ENCODE results near the gene ADCY3.

The ADCY3 gene

DNA sequence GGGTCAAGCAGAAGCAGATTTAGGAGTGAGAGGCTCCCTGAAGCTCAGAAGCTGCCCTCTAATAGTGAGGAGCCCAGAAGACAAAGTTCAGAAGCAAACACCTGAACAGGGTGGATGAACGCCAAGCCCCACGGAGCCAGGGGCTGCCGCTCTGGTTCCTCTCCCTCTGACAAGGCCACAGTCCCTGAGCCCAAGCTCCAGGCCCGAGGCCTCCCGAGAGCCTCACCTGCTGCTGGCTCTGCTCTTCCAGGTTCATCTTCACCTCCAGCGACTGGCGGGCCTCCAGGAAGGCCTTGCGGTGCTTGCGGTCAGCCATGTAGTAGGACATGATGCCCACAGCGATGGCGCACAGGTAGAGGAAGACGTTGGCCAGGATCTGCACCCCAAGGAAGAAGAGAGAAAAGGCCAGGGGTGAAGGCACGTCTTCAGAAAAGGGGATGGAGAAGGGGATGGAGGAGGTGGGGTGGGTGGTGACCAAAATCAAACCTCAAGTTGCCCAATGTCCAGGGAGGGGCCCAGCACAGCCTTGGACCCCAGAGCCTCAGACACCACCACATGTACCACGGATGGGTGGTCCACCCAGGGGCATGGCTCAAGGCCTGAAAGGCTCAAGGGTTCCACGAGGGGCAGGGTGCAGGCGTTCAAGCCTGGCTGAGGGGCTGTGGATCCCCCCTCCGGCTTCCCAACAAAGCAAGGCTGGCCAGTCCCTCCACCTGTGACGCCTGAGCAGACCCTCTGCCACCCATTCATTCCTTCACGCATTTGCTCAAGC lies 47.5 kb downstream of the ADCY3 start:
- no peak for DNase-seq

DNA sequence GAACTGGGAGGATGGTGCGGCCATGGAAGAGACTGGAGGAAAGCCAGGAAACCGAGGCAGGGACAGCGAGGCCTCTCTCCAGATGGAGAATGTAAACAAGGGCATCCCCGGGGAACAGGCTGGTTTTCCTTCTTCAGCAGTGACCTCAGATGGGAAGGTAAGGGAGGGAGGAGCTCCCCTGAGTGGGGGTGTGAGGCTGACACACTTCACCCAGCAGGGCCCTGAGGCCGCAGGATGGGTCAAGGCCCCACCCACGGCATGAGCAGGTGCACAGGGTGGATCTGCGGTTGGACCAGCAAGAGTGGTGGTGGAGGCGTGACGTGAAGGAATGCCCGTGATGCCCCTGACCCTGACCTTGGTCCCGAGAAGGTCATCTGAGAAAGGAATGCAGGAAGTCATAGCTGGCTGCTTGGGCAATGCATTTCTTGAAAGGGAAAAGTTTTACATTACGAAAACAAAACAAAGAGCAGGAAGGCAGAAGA lies 48.1 kb downstream of the ADCY3 start:
- no peak for DNase-seq

DNA sequence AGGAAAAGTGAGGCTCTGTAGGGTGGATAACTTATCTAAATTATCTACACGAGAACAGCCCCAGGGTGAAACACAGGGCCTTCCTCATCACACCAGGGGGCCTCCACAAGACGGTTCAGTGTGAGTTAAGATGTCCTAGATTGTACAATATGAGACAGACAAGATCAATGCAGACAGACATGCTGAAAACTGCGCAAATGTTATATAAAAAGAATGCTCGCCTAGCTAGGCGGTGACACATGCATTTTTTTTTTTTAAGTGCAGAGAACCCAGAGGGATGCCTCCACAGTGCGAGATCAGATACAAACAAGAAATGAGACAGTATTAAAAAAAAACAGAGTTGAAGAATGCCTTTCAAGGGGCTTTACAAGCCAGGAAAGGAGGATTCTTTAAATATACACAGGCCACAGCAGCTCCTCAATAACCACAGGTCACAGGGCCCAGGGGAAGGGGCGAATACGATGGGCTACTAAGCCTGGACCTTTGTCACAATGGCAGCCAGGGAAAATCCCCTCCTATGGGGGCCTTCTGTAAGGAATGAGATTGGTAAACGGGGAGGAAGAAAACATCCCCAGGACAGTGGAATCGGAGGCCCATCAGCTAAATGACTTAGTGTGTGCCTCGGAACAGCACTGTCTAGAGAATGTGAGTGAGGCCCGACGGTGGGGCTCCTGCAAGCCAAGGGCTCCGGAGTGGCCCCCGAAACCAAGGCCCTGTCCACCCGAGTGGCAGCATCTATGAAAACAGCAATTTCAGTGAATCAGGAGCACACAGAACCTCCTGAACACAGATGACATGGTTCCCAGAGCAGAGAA lies 48.9 kb downstream of the ADCY3 start:
- DNase-seq: no peak

DNA sequence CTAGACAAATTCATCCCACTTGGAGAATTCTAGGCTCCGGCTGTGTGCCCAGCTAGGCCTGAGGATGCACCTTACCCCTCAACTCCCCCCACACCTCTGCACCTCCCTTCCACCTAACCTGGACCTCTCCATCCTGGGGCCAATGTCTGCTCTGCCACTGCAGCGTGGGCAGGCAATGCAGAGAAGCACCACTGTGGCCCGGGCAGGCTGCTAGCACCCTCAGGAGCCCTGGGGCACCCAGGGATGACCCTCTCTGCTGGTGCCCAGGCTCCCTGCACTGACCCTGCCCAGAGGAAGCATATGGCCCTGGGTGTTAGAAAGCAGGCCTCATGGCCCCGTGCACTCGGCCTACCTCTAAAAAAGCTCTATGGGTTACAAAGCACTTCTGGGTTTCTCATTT lies 49.6 kb downstream of the ADCY3 start:
- no peak for DNase-seq

DNA sequence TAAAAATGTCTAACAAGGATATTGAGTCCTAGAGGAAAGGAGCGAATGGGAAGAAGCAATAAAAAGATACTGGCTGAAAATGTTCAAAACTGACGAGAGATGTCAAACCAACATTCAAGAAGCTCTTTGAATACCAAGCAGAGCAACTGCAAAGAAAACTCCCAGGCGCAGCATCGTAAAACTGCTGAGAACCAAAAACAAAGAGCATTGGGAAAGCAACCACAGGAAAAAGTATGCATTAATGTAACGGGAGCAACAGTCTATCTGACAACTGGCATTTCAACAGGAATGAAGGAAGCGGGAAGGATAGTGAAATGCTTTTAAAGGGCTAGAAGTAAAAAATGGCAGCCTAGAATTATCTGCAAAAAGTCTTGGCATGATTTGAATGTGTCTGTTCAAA lies 53.1 kb downstream of the ADCY3 start:
- no peak for DNase-seq

DNA sequence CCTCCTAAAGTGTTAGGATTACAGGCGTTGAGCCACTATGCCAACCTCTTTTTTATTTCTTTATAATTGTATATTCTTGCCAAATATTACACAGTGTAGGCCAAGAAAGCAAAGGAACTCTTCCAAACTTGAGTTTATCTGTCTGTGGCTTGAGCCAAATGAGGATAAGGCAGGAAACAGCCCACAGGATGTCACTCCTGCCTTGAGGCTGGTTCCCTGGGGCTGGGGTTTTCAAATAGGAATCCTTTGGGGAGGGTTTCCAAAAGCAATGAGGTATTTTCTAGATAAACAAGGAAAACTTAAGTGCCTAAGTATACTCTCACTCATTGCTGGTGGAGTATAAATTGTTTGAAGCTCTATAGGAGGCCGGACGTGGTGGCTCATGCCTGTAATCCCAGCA lies 56.4 kb downstream of the ADCY3 start:
- no peak for DNase-seq

DNA sequence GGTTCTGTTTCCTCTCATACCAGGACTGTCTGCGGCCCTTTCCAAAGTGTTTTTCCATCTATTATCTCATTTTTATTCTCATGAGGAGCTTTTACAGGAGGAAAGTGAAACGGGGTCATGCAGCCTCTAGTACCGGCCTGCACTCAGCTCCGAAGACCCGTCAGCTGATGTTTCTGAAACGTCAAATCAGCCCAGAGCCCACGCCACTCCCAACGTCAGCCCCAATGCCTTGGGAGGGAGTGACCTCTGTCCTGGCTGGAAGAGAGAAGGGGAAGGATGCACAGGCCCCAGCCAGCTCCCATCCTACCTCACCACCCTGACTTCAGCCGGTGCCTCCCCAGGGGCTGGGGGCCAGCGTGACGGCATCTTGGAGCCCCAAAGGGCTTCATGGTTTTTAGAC lies 58.5 kb downstream of the ADCY3 start:
- DNase-seq: no peak

DNA sequence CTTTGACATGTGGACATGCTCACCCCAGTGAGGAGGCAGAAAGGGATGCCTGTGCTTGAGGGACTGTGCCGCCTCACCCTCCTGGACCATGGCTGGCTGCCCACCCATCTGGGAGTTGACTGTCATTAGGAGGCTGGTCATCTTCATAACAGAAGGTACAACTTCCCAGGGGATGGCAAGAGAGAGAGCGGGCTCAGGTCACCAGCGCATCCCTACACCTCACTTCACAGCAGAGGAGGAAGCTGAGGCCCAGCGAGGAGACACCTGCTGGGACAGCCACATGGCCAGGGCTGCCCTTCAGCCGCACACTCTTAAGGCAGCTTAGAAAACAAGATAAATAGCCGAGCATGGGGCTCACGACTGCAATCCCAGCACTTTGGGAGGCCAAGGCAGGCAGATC lies 59.4 kb downstream of the ADCY3 start:
- no peak for DNase-seq

DNA sequence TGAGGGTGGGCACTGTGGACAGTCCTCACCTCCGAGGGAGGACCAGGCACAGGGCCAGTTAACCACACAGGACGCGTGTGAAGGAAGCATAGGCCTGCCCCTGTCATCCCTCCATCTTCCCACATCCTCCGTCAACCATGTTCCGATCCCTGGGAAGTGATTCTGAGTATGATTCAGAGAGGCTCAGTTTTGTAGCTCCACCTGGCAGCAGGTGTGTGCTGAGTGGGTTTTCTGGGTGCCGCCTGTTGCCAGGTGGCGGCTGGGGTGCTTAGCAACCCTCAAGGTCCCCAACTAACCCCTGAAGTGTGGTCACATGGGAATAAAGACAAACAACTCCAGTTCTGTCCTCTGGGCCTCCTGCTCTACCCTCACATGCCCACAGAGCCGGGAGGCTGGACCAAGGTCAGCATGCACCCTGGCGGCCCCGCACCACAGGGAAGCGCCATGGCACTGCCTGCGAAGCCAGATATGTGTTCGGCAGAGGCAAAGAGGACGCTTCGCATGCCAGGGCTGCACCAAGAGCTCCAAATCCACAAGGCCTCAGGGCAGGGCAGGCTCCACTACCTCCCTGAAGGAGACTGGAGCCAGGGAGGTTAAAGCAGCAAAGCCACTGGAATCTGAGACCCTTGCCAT lies 60.0 kb downstream of the ADCY3 start:
- no peak for DNase-seq

DNA sequence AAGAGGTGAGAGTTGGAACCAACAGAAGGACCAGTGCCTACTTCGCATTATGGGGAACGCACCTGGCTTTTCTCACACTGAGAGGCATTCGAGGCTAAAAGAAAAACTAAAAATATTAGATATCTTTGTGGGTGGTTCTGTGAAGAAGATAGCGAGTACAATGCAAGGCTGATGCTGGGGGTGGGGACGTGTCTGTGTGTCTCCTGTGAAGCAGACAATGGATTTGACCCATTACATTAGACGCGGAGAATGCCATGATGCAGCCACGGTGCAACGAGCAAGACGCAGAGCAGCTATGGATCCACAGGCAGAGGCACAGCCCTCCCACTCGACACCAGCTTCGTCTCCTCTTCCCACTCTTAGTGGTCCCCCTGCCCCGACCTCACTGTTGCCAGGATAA lies 61.0 kb downstream of the ADCY3 start:
- no peak for DNase-seq

DNA sequence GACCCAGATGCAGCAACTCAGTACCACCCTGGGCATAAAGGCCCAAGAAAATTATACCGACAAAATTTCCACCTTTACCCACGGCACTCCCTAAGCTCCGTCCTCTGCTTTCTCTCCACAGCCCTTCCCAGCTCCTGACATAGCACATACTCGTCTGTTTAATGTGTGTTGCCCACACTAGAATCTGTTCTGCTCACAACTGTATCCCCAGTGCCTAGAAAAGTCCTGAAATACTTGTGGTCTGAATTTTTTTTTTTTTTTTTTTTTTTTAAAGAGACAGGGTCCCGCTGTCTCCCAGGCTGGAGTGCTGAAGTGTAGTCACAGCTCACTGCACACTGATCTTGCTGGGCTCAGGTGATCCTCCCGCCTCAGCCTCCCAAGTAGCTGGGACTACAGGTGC lies 62.3 kb downstream of the ADCY3 start:
- DNase-seq: no peak

DNA sequence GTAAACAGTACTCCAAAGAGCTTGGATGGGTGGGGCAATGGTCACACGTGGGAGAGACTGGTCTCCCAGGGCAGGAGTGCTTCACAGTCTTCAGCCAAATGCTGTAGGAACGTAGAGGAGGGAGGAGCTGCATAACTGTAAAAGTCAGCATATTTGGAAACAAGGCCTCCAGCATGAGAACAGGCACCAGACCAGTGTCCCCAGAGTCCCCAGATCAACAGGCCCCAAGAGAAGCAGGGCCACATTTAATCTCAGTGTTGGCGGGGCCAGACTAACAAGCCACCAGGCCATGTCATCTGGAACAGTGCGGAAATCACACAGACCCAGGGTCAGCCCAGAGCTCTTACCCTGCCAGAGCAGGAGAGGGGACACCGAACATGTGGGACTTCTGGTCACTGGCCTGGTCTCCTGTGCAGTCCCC lies 63.2 kb downstream of the ADCY3 start:
- no peak for DNase-seq

DNA sequence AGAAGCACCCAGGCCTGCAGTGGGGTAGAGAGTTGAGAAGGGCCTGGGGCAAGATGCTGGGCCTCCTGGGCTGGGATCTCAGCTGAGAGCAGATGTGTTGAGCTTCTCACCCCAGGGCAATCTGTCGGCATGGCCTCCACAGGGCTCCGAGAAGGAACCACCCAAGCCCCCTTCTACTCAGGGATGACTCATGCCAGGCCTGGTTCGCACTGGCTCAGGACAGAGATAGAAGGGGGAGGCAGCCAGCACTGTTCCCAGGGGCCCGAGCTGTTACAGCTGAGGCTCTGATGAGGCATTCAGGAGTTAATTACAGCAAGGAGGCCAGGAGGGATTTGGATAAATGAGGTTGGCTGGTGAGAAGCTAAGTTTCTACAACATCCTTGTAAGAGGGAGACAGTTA lies 64.3 kb downstream of the ADCY3 start:
- no peak for DNase-seq

DNA sequence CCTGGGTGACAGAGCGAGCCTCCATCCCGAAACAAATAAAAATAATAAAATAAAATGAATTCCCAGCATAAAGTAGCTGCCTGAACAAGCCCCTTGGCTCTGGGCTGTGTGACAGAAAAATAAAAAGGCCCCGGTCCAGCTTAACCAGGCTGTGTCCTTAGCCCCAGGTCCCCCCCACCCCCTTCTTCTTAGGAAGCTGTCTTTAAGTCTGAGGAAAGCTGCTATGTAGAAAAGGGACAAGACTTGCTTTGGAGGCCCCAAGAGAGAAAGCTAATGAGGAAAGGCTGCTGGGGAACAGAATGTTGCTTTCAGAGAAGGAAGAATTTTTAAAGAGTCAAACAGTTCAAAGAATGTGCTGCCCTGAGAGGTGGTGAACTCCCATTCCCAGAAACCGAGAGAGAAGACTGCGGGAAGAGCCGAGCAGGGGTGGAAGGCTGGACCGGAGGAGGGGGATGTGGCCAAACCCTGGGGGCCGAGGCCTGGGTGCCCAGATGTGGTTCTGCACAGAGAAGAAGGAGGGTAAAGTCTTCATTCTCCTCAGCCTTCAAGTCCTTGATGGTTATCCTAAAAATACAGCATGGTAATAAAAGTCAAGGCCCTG lies 64.9 kb downstream of the ADCY3 start:
- no peak for DNase-seq

DNA sequence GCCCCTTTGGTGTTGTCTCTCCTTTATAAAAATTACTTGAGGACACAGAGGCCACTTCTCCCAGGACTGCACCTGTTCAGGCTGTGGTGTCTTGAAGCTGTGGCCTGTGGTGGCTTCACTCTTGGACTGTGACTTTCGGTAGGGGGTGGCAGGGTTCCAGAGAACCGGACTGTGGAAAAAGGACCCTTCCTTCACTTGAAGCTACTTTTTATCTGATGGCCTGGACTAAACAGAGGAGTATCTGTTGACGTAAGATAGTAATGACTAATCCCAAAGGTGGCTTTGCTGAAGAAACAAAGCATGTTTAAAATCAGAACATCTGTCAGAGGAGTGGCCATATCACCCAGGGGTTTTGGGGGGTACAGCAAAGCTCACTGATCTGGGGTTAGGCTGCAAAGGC lies 66.0 kb downstream of the ADCY3 start:
- no peak for DNase-seq

DNA sequence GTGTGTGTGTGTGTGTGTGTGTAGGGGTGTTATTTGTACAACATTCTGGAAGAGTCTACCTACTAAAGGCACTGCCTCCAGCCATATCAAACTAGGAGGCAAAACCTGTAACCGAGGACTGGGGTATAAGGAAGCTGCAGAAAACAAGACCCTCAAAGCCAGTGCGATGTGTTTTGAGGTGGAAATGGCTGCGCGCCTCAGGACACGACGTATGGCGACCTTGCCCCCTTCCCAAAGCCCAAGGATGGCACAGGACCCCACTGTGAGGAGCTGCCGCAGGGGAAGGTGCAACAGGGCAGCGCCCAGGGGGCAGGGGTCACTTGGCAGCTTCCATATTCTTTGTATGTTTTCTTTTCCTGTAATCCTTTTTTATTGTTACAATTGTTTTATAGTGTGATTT lies 67.0 kb downstream of the ADCY3 start:
- no peak for DNase-seq

DNA sequence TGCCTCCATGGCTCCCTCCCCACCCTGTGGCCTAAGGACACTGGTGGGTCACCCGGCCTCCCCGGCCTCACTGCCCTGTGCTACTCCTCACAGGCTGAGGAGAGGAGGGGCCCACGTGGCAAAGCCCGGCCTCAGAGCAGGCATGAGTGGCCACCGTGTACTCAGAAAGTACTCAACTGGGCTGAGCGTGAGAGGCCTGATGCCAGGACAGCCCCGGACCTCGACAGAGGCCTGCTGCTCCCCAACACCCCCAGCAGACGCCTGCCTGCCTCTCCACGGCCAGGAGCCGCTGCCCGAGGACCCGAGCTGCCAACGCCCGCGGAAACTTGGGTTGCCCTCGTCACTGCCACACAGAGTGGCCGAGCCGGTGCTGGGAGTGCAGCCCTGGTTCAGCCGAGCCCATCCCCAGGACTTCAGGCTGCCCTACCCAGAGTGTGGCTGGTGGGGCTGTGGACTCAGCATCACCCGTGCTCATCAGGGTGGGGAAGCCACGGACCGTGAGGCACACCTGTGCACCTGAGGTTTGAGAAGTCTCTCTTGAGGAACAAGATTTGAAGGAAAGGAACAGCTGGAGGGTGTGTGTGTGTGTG lies 67.5 kb downstream of the ADCY3 start:
- DNase-seq: no peak

DNA sequence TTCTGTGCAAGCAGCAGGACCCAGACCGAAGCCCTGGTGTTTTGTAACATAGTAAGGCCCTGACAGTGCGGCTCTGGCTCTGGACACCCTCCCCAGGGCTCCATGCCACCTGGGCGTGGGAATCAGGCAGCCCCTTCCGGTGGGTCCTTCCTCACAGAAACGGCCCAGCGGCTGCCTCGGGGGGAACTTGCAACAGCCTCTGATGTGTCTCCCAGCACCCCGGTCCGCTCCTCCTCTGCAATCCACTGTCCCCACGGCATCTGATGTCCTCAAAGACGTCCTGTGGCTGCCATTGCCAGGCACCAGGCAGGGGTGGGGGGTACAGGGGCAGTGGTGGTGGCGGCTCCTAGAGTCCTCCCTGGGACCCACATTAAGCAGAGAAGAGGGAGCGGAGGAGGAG lies 68.0 kb downstream of the ADCY3 start:
- no peak for DNase-seq

DNA sequence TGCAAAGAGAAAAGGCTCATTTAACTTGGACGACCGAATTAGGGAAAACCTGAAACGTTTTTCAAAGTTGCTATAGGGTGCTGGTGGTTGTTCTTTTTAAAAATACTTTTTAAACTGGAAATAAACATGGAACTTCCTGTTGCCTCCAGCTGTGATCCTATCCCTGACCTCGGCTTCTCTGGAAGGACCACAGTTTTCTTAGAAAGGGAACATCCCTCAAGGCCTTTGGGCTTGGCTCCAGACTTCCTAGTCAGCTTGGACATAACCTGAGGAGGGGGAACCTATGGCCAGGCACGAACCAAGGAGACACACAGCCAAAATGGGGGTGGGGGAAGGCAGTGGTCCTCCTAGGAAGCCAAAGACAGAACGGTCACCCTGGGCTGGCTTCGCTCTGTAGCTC lies 69.1 kb downstream of the ADCY3 start:
- DNase-seq: no peak

DNA sequence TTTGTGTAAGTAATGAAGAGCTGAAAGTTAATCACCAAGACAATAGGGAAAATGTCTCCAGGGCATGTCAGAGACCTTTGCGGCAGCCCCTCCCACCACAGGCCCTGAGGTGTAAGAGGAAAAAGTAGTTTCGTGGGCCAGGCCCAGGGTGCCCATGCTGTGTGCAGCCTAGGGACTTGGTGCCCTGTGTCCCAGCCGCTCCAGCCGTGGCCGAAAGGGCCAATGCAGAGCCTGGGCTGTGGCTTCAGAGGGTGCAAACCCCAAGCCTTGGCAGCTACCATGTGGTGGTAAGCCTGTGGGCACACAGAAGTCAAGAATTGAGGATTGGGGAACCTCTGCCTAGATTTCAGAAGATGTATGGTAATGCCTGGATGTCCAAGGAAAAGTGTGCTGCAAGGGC lies 74.3 kb downstream of the ADCY3 start:
- DNase-seq: no peak

DNA sequence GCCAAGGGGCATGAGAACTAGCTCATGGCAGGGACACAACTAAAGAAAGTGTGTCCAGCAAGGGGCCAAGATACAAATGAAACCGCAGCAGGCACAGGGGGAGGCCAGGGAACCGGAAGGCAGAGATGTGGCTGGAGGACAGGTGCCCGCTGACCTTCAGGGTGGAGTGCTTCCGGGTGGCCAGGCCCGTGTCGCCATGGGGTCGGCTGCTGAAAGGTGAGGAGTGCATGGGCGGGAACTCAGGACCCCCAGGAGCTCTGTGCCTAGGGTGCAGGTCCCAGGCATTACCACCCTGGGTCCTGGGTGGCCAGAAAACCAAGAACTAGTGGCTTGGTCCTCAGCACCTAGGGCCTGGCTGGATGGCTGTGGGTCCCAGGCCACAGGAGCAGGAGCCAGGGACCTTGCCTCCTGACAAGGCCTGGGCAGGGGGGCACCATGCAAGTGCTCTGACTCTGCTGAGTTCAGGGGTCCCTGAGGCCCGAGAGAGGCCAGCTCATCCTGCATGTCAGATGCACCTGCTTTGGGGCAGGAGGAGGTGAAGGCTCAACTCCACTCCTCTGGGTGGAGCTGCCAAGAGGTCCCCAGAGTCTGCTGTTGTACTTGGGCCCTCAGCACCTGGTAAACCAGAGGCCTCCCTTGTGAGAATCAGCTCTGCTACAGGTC lies 75.9 kb downstream of the ADCY3 start:
- no peak for DNase-seq

DNA sequence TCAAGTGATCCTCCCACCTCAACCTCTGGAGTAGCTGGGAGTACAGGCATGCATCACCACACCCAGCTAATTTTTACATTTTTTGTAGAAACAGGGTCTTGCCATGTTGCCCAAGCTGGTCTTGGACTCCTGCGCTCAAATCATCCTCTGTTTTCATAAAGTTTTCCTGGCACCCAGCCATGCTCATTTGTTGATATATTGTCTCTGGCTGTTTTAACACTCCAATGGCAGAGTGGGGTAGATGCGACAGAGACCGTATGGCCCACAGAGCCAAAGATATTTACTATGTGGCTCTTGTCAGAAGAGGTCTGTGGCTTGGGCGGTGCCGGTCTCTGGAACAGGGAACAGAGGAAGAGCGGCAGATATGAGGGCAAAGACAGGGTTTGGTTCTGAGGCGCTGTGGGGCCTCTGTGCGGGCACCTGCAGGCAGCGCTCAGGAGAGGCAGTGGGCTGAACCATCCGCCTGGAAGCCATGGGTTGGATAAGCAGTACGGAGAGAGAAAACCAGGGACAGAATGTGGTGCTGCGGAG lies 76.6 kb downstream of the ADCY3 start:
- no peak for DNase-seq
